ENCODE data around the gene IGHMBP2. TPM values are rescaled to one million over a fixed set of nuclear protein-coding genes. Genes with fewer than 3 reads are reported as not detected.

IGHMBP2 gene
- total RNA-seq, 4 donors from 2014 or later, result 30.2 to 59.5 (median 49.2) TPM

DNA sequence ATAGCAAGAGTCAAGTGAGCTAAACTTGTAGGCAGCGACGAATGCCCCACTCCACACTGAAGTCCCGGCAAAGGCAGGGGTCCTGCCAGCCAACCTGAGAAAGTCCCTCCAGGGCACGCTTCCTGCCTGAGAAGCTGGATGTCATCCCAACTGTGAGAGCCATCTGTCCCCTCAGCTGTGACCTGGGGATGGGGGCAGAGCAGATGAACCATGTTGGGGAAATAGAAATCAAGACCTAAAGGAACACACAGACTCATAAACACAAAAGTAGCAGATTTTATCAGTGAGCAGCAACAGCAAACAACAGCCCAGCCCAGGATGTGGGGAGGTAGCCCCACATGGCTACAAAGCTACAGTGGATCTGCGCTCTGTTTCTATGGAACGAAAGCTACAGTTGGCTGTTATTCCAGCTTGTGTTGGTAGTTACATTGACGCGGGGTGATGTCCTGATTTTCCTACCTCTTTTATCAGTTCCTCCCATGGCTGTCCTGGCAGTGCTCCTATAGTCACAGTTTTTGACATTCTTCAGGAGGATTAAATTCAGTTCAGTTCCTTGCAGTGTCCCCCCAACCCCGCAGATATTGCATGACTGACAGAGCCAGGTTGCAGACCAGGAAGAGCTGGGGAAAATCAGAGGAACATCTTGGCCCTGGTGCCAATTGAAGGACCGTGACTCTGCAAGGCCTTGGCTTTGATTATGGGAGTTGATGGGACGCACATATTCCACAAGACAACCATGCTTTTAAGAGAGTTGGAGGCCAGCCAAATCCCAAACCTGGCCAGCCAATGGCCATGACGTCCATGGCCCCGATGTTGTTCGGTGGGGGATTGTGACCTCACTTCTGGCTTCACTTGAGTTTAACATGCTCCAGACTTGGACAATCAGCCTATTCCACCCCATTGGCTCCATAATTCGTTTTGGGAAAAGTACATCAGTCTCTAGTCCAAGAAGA, 62.5 kb downstream of the IGHMBP2 start:
- H3K27ac ChIP-seq, result no peak overlapping the region
- no peak for TF ChIP-seq POLR2A (IDR thresholded peaks at IDR 0.05)
- H3K4me3 ChIP-seq, result no peak overlapping the region
- no peaks in the 10 kb centered on the region for H3K4me1 ChIP-seq
- no peaks in the 10 kb centered on the region for H3K27me3 ChIP-seq
- H3K9me3 ChIP-seq, result no peaks in the 10 kb centered on the region
- DNase-seq, result peak in 1 of 3 donors; percentile 41
- H3K36me3 ChIP-seq, result no peaks in the 10 kb centered on the region

DNA sequence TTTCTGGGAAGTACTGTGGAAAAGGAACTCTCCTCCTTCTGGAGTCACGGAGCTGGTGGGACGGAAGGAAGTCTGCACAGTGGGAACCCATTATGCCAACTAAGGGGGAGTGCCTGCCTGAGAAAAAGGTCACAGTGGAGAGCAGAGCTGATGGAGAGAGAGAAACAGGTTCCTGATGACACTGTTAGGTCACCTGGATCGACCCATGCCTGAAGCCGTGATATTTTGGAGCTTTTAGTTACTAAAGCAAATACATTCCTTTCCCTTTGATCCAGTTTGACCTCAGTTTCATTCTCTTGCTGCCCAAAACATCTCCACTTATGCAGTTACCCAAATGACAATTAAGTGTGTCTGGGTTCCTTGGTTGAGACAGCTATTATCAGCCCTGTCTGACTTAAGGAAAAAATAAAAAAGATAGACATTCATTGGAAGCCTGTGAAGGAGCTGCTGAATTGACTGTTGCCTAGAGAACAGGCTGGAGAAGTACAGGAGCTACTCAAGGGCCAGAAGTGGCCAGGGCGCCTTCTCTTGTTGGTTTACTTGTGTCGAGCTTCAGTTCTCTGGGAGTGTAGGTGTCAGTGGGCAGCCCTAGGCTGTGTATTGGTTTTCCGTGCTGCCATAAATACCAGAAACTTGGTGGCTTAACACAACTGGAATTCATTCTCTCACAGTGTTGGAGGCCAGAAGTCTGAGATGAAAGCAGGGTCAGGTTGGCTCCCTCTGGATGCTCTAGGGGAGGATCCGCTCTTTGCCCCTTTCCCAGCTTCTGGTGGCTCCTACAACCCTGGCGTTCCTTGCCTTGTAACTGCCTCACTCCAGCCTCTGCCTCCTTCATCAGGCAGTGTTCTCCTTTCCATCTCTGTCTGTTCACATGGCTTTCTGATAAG, 63.4 kb downstream of the IGHMBP2 start:
- H3K36me3 ChIP-seq, result no peaks in the 10 kb centered on the region
- no peaks in the 10 kb centered on the region for H3K27me3 ChIP-seq
- no peak overlapping the region for H3K4me3 ChIP-seq
- no peaks in the 10 kb centered on the region for H3K9me3 ChIP-seq
- TF ChIP-seq, protein P1, sequence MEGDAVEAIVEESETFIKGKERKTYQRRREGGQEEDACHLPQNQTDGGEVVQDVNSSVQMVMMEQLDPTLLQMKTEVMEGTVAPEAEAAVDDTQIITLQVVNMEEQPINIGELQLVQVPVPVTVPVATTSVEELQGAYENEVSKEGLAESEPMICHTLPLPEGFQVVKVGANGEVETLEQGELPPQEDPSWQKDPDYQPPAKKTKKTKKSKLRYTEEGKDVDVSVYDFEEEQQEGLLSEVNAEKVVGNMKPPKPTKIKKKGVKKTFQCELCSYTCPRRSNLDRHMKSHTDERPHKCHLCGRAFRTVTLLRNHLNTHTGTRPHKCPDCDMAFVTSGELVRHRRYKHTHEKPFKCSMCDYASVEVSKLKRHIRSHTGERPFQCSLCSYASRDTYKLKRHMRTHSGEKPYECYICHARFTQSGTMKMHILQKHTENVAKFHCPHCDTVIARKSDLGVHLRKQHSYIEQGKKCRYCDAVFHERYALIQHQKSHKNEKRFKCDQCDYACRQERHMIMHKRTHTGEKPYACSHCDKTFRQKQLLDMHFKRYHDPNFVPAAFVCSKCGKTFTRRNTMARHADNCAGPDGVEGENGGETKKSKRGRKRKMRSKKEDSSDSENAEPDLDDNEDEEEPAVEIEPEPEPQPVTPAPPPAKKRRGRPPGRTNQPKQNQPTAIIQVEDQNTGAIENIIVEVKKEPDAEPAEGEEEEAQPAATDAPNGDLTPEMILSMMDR (IDR thresholded peaks at IDR 0.05), result no peak
- TF ChIP-seq POLR2A (IDR thresholded peaks at IDR 0.05), result no peak
- H3K27ac ChIP-seq, result no peak overlapping the region
- no peaks in the 10 kb centered on the region for H3K4me1 ChIP-seq
- DNase-seq, result peak in 1 of 3 donors; percentile 10

DNA sequence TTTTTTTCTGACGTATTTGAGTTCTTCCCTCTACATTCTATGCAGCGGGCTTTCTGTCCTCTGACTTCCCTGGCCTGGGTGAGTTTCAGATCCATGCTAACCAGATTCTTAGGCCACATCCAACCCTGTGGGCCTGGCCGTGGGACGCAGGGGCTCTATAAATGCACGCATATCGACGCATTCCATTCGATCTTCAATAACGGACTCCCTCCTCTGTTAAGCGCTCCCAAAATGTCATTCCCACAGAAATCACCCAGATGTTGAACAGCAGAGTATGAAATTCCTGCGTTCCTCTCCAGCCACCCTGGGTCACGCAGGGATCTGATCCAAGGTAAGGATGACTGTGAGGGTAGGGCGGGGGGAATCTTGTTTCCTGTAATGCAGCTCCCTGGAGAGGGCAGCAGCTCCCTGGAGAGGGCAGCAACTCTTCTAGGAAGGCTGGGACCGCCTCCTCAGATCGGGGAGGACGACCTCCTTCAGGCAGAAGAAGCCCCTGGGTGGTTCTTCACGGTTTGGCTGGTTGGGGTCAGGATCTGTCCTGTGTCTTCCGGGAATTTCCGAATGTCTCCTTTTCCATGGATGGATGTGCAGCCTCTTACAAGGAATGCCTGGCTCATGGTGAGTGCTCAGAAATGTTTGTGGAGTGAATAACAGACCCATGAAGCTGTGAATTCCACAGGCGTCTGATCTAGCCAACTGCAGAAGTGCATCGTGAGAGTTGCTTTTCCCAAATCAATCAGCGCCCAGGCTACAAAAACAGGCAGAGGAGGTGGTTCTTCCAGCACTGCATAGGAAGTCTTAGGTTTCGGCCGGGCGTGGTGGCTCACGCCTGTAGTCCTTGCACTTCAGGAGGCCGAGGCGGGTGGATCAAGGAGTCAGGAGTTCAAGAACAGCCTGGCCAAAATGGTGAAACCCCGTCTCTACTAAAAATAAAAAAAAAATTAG, 64.9 kb downstream of the IGHMBP2 start:
- no peak overlapping the region for H3K27ac ChIP-seq
- no peaks in the 10 kb centered on the region for H3K27me3 ChIP-seq
- no peak overlapping the region for H3K4me3 ChIP-seq
- H3K9me3 ChIP-seq, result no peaks in the 10 kb centered on the region
- TF ChIP-seq, protein P1 (IDR thresholded peaks at IDR 0.05), result no peak
- H3K36me3 ChIP-seq, result no peaks in the 10 kb centered on the region
- peak in 1 of 3 donors; percentile 26 for DNase-seq
- no peaks in the 10 kb centered on the region for H3K4me1 ChIP-seq

DNA sequence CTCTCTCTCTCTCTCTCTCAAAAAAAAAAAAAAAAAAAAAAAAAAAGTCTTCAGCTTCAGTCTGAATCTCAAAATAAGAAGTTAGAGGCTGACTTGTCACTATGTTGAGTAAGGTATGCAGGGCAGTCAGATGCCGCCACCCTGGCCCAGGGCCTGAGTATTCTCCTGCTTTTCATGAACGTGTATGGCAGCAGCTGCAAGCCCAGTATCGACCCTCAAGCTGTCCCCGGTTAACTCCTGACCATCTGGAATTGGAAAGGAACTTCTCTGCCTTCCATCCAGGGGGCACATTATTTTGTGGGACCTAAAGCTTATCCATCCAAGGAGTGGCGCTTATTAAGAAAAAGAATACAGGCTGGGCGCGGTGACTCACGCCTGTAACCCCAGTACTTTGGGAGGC, 65.7 kb downstream of the IGHMBP2 start:
- peak in 1 of 3 donors; percentile 17 for DNase-seq
- no peak overlapping the region for H3K4me3 ChIP-seq
- H3K9me3 ChIP-seq, result no peaks in the 10 kb centered on the region
- H3K36me3 ChIP-seq, result no peaks in the 10 kb centered on the region
- no peaks in the 10 kb centered on the region for H3K4me1 ChIP-seq
- H3K27ac ChIP-seq, result no peak overlapping the region
- H3K27me3 ChIP-seq, result no peaks in the 10 kb centered on the region
- no peak for TF ChIP-seq POLR2A (IDR thresholded peaks at IDR 0.05)
- TF ChIP-seq, protein P1 (IDR thresholded peaks at IDR 0.05), result no peak

DNA sequence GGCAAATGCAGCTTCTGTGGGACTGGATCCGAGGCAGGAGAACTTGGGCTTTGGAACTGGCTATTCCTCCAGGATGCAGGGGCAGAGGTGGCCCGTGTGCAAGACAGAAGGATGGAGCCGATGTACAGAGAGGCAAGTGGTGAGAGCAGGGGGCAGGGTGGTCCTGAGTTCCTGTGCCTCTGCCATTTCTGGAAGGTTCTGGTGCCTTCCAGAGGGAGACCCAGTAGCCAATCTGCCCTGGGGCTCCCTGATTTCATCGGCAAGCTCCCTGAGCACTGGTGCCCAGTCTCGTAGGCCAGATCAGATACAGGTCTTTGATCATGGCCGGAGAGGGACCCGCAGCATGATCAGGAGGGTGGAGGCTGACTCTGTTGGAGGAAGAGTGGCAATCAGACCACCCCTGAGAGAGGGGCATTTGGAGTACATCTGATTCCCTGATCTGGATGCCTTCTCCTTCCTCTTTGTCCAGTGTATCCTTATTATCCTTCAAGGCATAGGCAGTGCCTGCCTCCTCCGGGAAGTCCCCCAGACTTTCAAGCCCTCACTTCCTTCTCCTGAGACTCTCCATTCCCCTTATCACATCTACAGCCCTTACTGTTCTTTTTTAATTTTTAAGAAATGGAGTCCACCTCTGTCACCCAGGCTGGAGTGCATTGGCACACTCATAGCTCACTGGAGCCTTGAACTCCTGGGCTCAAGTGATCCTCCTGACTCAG, 67.4 kb downstream of the IGHMBP2 start:
- TF ChIP-seq POLR2A (IDR thresholded peaks at IDR 0.05), result no peak
- TF ChIP-seq, protein P1 (IDR thresholded peaks at IDR 0.05), result no peak

More for the DNA sequence above, 67.4 kb downstream of the IGHMBP2 start:
- Histone ChIP-seq H3K4me1 (no peaks in the 10 kb centered on the region), H3K36me3 (no peaks in the 10 kb centered on the region), H3K9me3 (no peaks in the 10 kb centered on the region), H3K27me3 (no peaks in the 10 kb centered on the region), H3K27ac (no peak overlapping the region), H3K4me3 (no peak overlapping the region)
- peak in 1 of 3 donors; percentile 10 for DNase-seq
